Endothelial cell of umbilical vein (primary cell): ENCODE data around the gene CELF5. TPM values are rescaled to one million over a fixed set of nuclear protein-coding genes. Genes with fewer than 3 reads are reported as not detected.

Experiments used
- BruUV-seq: library from RNA; stranded (reverse); fragments of 400-500 nt; replicated peaks from 2 replicates; lab custom pipeline; 2021; lab: Mats Ljungman, UMichigan
- CTCF ChIA-PET: fragments of 300-600, 350-600 bp; sonication (Branson Sonifier 250); formaldehyde crosslinking; loops from one replicate; lab custom pipeline; 2021; ENCODE audit warnings: antibody characterized with exemption, inconsistent platforms; lab: Charles Lee
- POLR2A ChIA-PET: fragments of 300-600, 350-600 bp; sonication (Branson Sonifier 250); formaldehyde crosslinking; loops from one replicate; lab custom pipeline; 2021; ENCODE audit warnings: antibody characterized with exemption, inconsistent platforms; lab: Charles Lee
- DNase-seq: peaks from one replicate; pipeline ENCODE4 v3.0.0-alpha.2; 2011; ENCODE audit warnings: low read depth, low spot score
- FAIRE-seq: peaks from 2 replicates; lab custom pipeline; 2011; peaks lifted over from hg19 to GRCh38; lab: Jason Lieb, UNC
- H2AFZ ChIP-seq: 2 replicates; pipeline ENCODE4 v1.6.0; 2012; ENCODE audit warnings: low read depth, low read length, control low read depth, inconsistent platforms
- H3K27ac ChIP-seq: 2 replicates; pipeline ENCODE4 v1.5.1; 2011; ENCODE audit warnings: low read depth, mild to moderate bottlenecking, control low read depth, low read length, moderate library complexity; ENCODE audit not compliant: insufficient read depth
- H3K27me3 ChIP-seq, 2 experiments: 2 replicates each; pipeline versions ENCODE4 v1.6.0 to v1.6.1; 2011; ENCODE audit warnings: low read length in 2 of 2, mixed read lengths in 1 of 2; ENCODE audit not compliant: control insufficient read depth in 2 of 2, insufficient read depth in 2 of 2
- H3K36me3 ChIP-seq, 2 experiments: 2 replicates in 1 of 2; 3 replicates in 1 of 2; pipeline ENCODE4 v1.5.1; 2011; ENCODE audit warnings: low read length in 2 of 2, mild to moderate bottlenecking in 1 of 2, moderate library complexity in 1 of 2; ENCODE audit not compliant: control insufficient read depth in 2 of 2, insufficient read depth in 2 of 2; ENCODE audit errors: extremely low read depth in 1 of 2
- H3K4me1 ChIP-seq: 3 replicates; pipeline ENCODE4 v1.5.1; 2011; ENCODE audit warnings: mild to moderate bottlenecking, low read length; ENCODE audit not compliant: control insufficient read depth, insufficient read depth; ENCODE audit errors: extremely low read depth
- H3K4me2 ChIP-seq: 2 replicates; pipeline ENCODE4 v1.6.1; 2011; ENCODE audit warnings: low read length, control low read depth, mixed read lengths; ENCODE audit not compliant: insufficient read depth
- H3K4me3 ChIP-seq, 3 experiments: fragments of 200-600 bp in 1 of 3; sonication (generic), shearing (Covaris generic) in 1 of 3; replicated peaks in 1 of 3; 2 replicates each; pipeline ENCODE4 v1.5.1; 2011 to 2016; ENCODE audit warnings: control low read depth in 3 of 3, low read length in 3 of 3, mild to moderate bottlenecking in 2 of 3, inconsistent platforms in 1 of 3, low read depth in 1 of 3, moderate library complexity in 1 of 3; ENCODE audit not compliant: insufficient read depth in 1 of 3
- H3K79me2 ChIP-seq: 2 replicates; pipeline ENCODE4 v1.6.0; 2012; ENCODE audit warnings: low read length, inconsistent platforms; ENCODE audit not compliant: control insufficient read depth, insufficient read depth
- H3K9ac ChIP-seq: replicated peaks from 2 replicates; pipeline ENCODE3; 2011; ENCODE audit warnings: low read length, control low read depth; ENCODE audit not compliant: insufficient read depth; ENCODE audit errors: extremely low read depth
- H3K9me1 ChIP-seq: replicated peaks from 3 replicates; pipeline ENCODE4 v1.6.0; 2011; ENCODE audit warnings: mild to moderate bottlenecking, low read length; ENCODE audit not compliant: control insufficient read depth, insufficient read depth; ENCODE audit errors: extremely low read depth
- H3K9me3 ChIP-seq: replicated peaks from 2 replicates; pipeline ENCODE4 v1.5.1; 2012; ENCODE audit warnings: low read length, inconsistent platforms; ENCODE audit not compliant: control insufficient read depth, insufficient read depth
- H4K20me1 ChIP-seq: replicated peaks from 2 replicates; pipeline ENCODE3; 2011; ENCODE audit warnings: mild to moderate bottlenecking, low read length; ENCODE audit not compliant: control insufficient read depth, insufficient read depth; ENCODE audit errors: extremely low read depth
- EZH2 ChIP-seq: IDR thresholded peaks from 2 replicates; pipeline ENCODE4 v1.6.1; 2012; ENCODE audit warnings: borderline replicate concordance, low read depth, mild to moderate bottlenecking, moderate library complexity, low read length, inconsistent platforms; ENCODE audit not compliant: severe bottlenecking
- FOS ChIP-seq: IDR thresholded peaks from 2 replicates; pipeline ENCODE4 v1.6.1; 2011; ENCODE audit warnings: mild to moderate bottlenecking, low read length, moderate library complexity, borderline replicate concordance; ENCODE audit not compliant: insufficient read depth
- GATA2 ChIP-seq: IDR thresholded peaks from 2 replicates; pipeline ENCODE4 v1.7.0; 2011; ENCODE audit warnings: low read depth, mild to moderate bottlenecking, moderate library complexity, mixed read lengths, low read length; ENCODE audit not compliant: insufficient read length, insufficient read depth
- JUN ChIP-seq: IDR thresholded peaks from 2 replicates; pipeline ENCODE4 v1.6.1; 2011; ENCODE audit warnings: borderline replicate concordance, low read depth; ENCODE audit not compliant: insufficient read length, insufficient read depth
- MYC ChIP-seq: IDR thresholded peaks from one replicate; pipeline ENCODE4 v1.6.1; 2011; ENCODE audit warnings: mild to moderate bottlenecking, low read depth, low read length
- POLR2A ChIP-seq: IDR thresholded peaks from 2 replicates; pipeline ENCODE4 v1.6.1; 2012; ENCODE audit warnings: low read depth, mild to moderate bottlenecking, control low read depth, low read length
- POLR2AphosphoS5 ChIP-seq: IDR thresholded peaks from 2 replicates; pipeline ENCODE4 v1.6.1; 2012; ENCODE audit warnings: low read depth, mild to moderate bottlenecking, control low read depth, low read length, moderate library complexity; ENCODE audit not compliant: insufficient read depth
- dilution Hi-C: fragments of 300-500 bp; cut with MboI; formaldehyde crosslinking; loops from one replicate; pipeline ENCODE4 v1.15.0; 2019; ENCODE audit warnings: low sequenced_read_pairs; ENCODE audit not compliant: extremely low pct_ligation_motif_present
- intact Hi-C: fragments of 100-400 bp; cut with micrococcal nuclease; formaldehyde crosslinking; loops from one replicate; pipeline ENCODE4 v1.10.0; 2022
- polyA plus RNA-seq, 4 experiments: library from polyadenylated mRNA; depleted of rRNA in 3 of 4; stranded (reverse) in 3 of 4; unstranded in 1 of 4; fragments of >200 nt; gene quantifications; 2 replicates each; pipeline versions ENCODE4 v1.2.1 to v1.2.3, GENCODE V29; 2011 to 2012; ENCODE audit warnings: missing spikeins in 1 of 4
- total RNA-seq: library from RNA; stranded (reverse); gene quantifications from 2 replicates; pipeline ENCODE4 v1.2.3, GENCODE V29; 2021
- TF ChIP-seq, protein P1 (sequence below), 2 donors: IDR thresholded peaks; 1 replicate in 1 of 2; 2 replicates in 1 of 2; pipeline ENCODE4 v1.5.1; 2011; ENCODE audit warnings: low read length in 2 of 2, mild to moderate bottlenecking in 2 of 2, moderate library complexity in 2 of 2, control low read depth in 1 of 2, inconsistent platforms in 1 of 2, low read depth in 1 of 2; ENCODE audit not compliant: insufficient read depth in 1 of 2; ENCODE audit errors: extremely low read depth in 1 of 2
- TF ChIP-seq, protein P2 (sequence below): IDR thresholded peaks from 2 replicates; pipeline ENCODE4 v1.6.1; 2011; ENCODE audit not compliant: insufficient read depth, insufficient read length

CELF5 gene
- total and polyA plus RNA-seq, 2 donors (not counting 3 experiments of a cell fraction or from before 2014, with no cell fraction given) = not detected

DNA sequence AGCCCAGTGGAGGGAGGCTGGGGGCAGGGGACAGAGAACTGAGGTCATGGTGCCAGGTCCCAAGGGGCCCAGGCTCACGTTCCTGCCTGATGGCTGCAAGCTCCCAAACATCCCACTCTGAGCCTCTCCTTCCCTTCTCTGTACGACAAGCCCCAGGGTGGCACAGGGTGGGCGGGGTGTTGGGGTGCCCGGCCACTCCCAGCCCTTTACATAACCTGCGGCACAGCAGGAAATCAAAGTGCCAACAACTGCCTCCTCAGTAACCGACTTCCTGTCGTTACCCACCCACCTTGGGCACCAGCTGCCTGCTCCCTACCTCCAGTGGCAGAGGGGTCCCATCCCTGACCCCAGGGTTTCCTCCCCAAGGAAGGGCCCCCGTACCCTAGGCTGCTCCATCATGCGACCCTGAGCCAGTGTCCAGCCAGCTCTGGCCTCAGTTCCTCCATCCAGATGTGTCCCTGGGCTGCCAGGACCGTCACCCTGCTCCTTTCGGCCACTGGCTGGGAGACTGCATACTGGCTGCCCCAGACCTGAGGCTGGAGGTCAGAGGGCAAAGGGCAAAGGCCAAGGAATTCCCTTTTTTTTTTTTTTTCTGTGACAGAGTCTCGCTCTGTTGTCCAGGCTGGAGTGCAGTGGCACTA is 114.2 kb downstream of the CELF5 start:
- Histone ChIP-seq H3K9me1 (no peaks in the 10 kb centered on the region), H3K9ac (no peak overlapping the region), H3K4me3 (no peak overlapping the region), H3K27me3 (no peaks in the 10 kb centered on the region), H3K36me3 (no peaks in the 10 kb centered on the region), H3K4me1 (no peaks in the 10 kb centered on the region), H3K9me3 (no peaks in the 10 kb centered on the region), H3K27ac (no peak overlapping the region), H2AFZ (no peak overlapping the region), H3K79me2 (no peaks in the 10 kb centered on the region), H3K4me2 (no peak overlapping the region), H4K20me1 (no peaks in the 10 kb centered on the region)
- intact Hi-C loops (no loop called here), dilution Hi-C loops (no loop called here)
- ChIA-PET POLR2A (no interaction called here), CTCF (interaction anchor here (0.8 to 4.0 kb wide), 4 partner anchors 91 to 134 kb away, joined by 3 to 32 read pairs (median 4); no protein-coding TSS in a partner anchor)
- BruUV-seq = no TSS peak
- FAIRE-seq = no peak
- DNase-seq = no peak
- no peak for TF ChIP-seq JUN
- TF ChIP-seq MYC = no peak
- TF ChIP-seq, protein P1, sequence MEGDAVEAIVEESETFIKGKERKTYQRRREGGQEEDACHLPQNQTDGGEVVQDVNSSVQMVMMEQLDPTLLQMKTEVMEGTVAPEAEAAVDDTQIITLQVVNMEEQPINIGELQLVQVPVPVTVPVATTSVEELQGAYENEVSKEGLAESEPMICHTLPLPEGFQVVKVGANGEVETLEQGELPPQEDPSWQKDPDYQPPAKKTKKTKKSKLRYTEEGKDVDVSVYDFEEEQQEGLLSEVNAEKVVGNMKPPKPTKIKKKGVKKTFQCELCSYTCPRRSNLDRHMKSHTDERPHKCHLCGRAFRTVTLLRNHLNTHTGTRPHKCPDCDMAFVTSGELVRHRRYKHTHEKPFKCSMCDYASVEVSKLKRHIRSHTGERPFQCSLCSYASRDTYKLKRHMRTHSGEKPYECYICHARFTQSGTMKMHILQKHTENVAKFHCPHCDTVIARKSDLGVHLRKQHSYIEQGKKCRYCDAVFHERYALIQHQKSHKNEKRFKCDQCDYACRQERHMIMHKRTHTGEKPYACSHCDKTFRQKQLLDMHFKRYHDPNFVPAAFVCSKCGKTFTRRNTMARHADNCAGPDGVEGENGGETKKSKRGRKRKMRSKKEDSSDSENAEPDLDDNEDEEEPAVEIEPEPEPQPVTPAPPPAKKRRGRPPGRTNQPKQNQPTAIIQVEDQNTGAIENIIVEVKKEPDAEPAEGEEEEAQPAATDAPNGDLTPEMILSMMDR (IDR thresholded peaks at IDR 0.05; ENCODE audit: extremely low read depth in 1 of 2, insufficient read depth in 1 of 2, low read depth in 1 of 2, low read length in 2 of 2) = no peak
- no peak for TF ChIP-seq FOS
- TF ChIP-seq POLR2A = no peak
- no peak for TF ChIP-seq POLR2AphosphoS5
- TF ChIP-seq GATA2 = no peak
- TF ChIP-seq, protein P2, sequence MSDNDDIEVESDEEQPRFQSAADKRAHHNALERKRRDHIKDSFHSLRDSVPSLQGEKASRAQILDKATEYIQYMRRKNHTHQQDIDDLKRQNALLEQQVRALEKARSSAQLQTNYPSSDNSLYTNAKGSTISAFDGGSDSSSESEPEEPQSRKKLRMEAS = no peak
- no peak for TF ChIP-seq EZH2
